ENCODE data around the gene KRTAP10-1. TPM values are rescaled to one million over a fixed set of nuclear protein-coding genes. Genes with fewer than 3 reads are reported as not detected.
"Not testable (repeated sequence)": the region's sequence is repeated elsewhere in the genome, so short reads cannot be mapped to it uniquely, and the experiment has no call there.

KRTAP10-1 gene
- total RNA-seq: not detected

GRCh38 chr21:44539991-44540666 is at the start of gene KRTAP10-1:
Gene KRTAP10-1, minus strand, starts transcription at chr21:44540195. Its CDS starts 45 bp downstream, at chr21:44540150.
- POLR2A ChIA-PET: interaction anchor here (0.6 kb wide), 1 partner anchor 555 kb away, joined by 6 read pairs; no protein-coding TSS in a partner anchor
- CTCF ChIA-PET: no interaction called here

DNA sequence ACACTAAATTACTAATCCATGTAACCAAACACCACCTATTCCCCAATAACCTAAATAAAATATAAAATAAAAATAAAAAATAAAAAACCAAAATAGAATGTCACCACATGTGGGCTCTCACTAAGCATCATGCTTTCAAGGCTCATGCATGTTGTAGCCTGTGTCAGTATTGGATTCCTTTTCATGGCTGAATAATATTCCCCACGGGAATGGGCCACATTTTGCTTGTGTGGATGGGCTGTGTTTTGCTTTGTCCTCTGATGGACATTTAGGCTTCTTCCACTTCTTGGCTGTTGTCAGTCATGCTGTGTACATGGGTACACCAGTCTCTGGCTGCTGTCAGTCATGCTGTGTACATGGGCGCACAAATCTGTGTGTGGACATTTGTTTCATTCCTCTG is 49.1 kb upstream of the KRTAP10-1 start:
- ChIA-PET POLR2A (no interaction called here), CTCF (no interaction called here)

GRCh38 chr21:44585892-44586291 is 45.9 kb upstream of the KRTAP10-1 start:
- POLR2A ChIA-PET: no interaction called here
- CTCF ChIA-PET: no interaction called here

- POLR2A ChIA-PET: no interaction called here
- CTCF ChIA-PET: no interaction called here
These were observed 43.8 kb upstream of the KRTAP10-1 start for GRCh38 chr21:44583800-44584147.

DNA sequence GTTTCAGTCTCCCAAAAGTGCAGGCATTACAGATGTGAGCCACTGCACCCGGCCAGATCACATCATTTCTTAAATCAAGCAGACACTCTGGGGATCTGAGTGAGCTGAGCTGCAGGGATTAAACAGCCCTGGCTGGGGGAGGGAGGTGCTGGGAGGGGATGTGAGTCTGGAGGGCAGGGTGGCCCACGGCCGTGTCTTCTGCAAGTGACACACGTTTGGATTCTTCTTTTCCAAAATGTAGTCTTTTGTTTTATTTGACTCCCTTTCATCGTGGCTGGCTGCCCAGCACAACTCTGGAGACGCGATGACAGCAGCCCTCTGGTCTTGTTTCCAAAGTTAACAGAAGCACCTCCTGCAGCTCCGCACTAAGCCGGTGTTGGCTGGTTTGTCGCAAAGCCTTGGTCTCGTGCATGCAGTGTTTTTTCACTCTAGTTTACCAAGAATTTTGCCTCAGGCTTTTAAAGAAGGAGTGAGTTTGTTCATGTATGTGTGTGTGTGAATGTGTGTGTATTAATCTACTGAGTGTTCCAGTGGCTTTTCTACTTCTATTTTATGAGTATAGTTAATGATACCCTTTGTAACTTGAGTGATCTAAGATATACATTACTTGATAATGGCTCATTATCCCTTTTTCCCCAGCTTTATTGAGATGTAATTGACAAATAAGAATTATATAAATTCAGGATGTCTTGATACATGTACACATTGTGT is 43.2 kb upstream of the KRTAP10-1 start:
- ChIA-PET CTCF (no interaction called here), POLR2A (no interaction called here)

GRCh38 chr21:44582055-44582454 is 42.1 kb upstream of the KRTAP10-1 start:
- ChIA-PET POLR2A (no interaction called here), CTCF (no interaction called here)

- POLR2A ChIA-PET: no interaction called here
- CTCF ChIA-PET: no interaction called here
These were observed 41.2 kb upstream of the KRTAP10-1 start for GRCh38 chr21:44581158-44581557.

DNA sequence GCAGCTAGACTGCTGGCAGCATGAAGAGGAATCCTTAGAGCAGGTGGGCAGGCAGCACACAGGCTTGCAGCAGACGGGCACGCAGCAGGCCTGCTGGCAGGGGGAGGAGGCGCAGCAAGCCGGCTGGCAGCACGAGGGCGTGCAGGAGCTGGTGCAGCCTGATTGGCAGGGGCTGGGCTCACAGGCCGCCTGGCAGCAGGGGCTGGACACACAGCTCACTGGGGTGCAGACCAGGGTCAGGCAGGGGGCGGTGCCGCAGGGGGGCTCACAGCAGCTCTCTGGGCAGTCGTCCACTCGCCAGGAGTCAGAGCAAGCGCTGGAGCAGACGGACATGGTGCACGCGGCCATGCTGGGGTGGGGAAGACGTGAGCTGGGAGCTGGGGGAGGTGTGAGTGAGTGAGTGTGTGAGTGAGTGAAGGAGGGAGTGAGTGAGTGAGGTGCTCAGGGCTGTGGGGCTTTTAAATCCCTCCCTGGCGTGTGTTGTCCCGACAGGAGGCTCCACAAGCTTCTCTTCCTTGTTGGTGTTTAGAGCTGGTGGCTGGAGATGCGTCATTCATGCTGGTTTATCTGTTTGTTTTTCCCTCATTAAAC is 40.3 kb upstream of the KRTAP10-1 start, which contains the start of gene KRTAP10-5:
KRTAP10-5 (minus strand) TSS at position 374 of the 591 bp plus-strand sequence; CDS start at position 348, 26 bp downstream.
- POLR2A ChIA-PET, CTCF ChIA-PET: not testable (repeated sequence)

- ChIA-PET CTCF (no interaction called here), POLR2A (no interaction called here)
These were observed 39.8 kb upstream of the KRTAP10-1 start for GRCh38 chr21:44579833-44580144.

- CTCF ChIA-PET: no interaction called here
- POLR2A ChIA-PET: no interaction called here
These were observed 39.2 kb upstream of the KRTAP10-1 start for GRCh38 chr21:44579056-44579832.

- POLR2A ChIA-PET: no interaction called here
- CTCF ChIA-PET: no interaction called here
These were observed 38.5 kb upstream of the KRTAP10-1 start for GRCh38 chr21:44578371-44579055.

- POLR2A ChIA-PET: no interaction called here
- CTCF ChIA-PET: no interaction called here
These were observed 36.0 kb upstream of the KRTAP10-1 start for GRCh38 chr21:44576025-44576420.

DNA sequence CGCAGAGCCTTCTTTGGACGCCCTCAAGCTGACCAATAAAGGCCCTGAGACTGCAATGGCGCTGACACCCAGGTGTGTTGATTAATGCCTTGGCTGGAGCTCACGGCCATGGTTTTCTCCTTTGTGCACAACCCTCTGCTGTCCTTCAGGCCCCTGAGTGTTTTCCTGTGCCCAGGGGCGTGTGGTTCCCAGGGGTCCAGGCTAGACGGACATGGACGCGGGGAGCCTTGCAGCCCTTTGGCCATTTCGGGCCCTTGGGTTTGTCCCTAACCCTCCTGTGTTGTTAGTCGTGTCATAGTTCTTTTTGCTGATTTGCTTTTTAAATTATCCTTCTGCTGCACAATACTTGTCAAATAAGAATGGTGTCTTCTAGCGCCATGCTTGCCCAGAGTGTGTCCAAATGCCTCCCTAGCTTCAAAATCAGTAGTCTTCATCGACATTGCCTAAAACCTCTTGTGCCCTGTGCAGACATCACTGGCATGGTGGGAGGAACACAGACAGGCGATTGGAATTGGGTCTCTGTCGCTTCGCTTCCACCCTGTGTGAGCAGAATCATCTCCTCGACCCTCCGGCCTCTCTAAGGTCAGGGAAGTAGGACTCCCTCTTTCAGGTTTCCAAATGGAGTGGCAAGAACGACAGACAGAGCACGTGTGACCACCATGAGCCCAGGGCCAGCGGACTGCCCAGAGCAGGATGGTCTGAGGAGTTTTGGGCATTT is 35.5 kb upstream of the KRTAP10-1 start:
- CTCF ChIA-PET: no interaction called here

GRCh38 chr21:44574457-44575306 is 34.7 kb upstream of the KRTAP10-1 start:
- POLR2A ChIA-PET: no interaction called here
- CTCF ChIA-PET: no interaction called here

More for the DNA sequence above, 35.5 kb upstream of the KRTAP10-1 start:
- POLR2A ChIA-PET: no interaction called here

DNA sequence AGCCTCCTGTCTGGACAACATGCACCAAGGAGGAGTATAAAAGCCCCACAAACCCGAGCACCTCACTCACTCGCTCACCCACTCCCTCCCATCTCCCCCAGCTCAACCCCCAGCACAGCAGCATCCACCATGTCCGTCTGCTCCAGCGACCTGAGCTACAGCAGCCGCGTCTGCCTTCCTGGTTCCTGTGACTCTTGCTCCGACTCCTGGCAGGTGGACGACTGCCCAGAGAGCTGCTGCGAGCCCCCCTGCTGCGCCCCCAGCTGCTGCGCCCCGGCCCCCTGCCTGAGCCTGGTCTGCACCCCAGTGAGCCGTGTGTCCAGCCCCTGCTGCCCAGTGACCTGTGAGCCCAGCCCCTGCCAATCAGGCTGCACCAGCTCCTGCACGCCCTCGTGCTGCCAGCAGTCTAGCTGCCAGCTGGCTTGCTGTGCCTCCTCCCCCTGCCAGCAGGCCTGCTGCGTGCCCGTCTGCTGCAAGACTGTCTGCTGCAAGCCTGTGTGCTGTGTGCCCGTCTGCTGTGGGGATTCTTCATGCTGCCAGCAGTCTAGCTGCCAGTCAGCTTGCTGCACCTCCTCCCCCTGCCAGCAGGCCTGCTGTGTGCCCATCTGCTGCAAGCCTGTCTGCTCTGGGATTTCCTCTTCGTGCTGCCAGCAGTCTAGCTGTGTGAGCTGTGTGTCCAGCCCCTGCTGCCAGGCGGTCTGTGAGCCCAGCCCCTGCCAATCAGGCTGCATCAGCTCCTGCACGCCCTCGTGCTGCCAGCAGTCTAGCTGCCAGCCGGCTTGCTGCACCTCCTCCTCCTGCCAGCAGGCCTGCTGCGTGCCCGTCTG is 33.8 kb upstream of the KRTAP10-1 start, which contains the start of gene KRTAP10-4:
KRTAP10-4 (plus strand) TSS at position 100 of the 827 bp plus-strand sequence; CDS start at position 130, 30 bp downstream.
- CTCF ChIA-PET, POLR2A ChIA-PET: not testable (repeated sequence)

DNA sequence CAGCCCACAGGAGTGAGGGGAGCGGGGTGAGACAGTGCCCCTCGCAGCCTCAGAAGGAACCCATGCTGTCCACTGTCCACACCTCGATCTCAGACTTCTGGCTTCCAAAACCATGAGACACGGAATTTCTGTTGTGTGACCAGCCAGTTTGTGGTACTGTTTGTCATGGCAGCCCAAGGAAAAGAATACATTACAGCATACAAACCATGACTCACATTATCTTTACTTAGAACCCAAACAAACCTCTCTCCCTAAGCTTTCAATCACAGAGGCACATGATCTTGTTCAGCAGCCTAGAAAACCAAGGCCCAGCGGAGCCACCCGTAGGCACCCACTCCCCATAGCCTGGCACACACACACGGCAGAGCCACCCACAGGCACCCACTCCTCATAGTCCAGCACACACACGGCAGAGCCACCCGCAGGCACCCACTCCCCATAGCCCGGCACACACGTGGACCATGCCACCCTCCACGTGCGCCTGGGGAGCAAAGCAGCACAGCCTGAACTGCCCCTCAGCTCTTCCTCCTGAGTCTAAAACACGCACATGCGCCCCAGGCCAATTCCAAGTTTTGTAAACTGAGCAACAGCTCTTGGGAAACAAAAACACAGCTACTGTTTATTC is 33.1 kb upstream of the KRTAP10-1 start:
- CTCF ChIA-PET: no interaction called here
- POLR2A ChIA-PET: no interaction called here
